Caco-2 (cell line): ENCODE results near the gene TSKS. TPM values are rescaled to one million over a fixed set of nuclear protein-coding genes. Genes with fewer than 3 reads are reported as not detected.
A peak's percentile ranks its signal among the peaks of the same experiment; 100 is the strongest.

Experiments used
- BruUV-seq: library from RNA; stranded (reverse); fragments of 400-500 nt; replicated peaks from 2 replicates; lab custom pipeline; 2021; lab: Mats Ljungman, UMichigan
- CTCF ChIA-PET: fragments of 300-600 bp; sonication (Branson Sonifier 250); formaldehyde crosslinking; loops from one replicate; lab custom pipeline; 2022; ENCODE audit warnings: antibody characterized with exemption; lab: Charles Lee
- POLR2A ChIA-PET: fragments of 300-600 bp; sonication (Branson Sonifier 250); formaldehyde crosslinking; loops from one replicate; lab custom pipeline; 2022; ENCODE audit warnings: antibody characterized with exemption; lab: Charles Lee
- DNase-seq, 2 experiments: peaks; one replicate each; pipeline versions ENCODE4 v3.0.0 to v3.0.0-alpha.2; 2020 to 2022
- H3K27me3 ChIP-seq: replicated peaks from 2 replicates; pipeline ENCODE4 v1.6.0; 2011; ENCODE audit warnings: low read length; ENCODE audit not compliant: control insufficient read depth, insufficient read depth
- H3K36me3 ChIP-seq: 2 replicates; pipeline ENCODE4 v1.5.1; 2011; ENCODE audit warnings: low read length; ENCODE audit not compliant: control insufficient read depth, insufficient read depth
- H3K4me1 ChIP-seq: fragments of 250-450 bp; sonication (Bioruptor Pico); 2 replicates; pipeline ENCODE4 v1.5.1; 2020; ENCODE audit warnings: mild to moderate bottlenecking
- H3K4me3 ChIP-seq: 2 replicates; pipeline ENCODE4 v1.5.1; 2011; ENCODE audit warnings: low read depth, mild to moderate bottlenecking, control low read depth, low read length
- H3K9me3 ChIP-seq: fragments of 250-450 bp; sonication (Bioruptor Pico); 2 replicates; pipeline ENCODE4 v1.5.1; 2020; ENCODE audit warnings: mild to moderate bottlenecking, moderate library complexity
- H3K27ac Mint-ChIP-seq: one replicate; pipeline ENCODE4 v1.8.0; 2022; ENCODE audit warnings: mixed read lengths; ENCODE audit not compliant: unreplicated experiment
- H3K27me3 Mint-ChIP-seq: one replicate; pipeline ENCODE4 v1.8.0; 2022; ENCODE audit warnings: mixed read lengths; ENCODE audit not compliant: insufficient read depth, unreplicated experiment
- H3K36me3 Mint-ChIP-seq: one replicate; pipeline ENCODE4 v1.8.0; 2022; ENCODE audit warnings: mild to moderate bottlenecking, mixed read lengths; ENCODE audit not compliant: insufficient read depth, unreplicated experiment
- H3K4me1 Mint-ChIP-seq: one replicate; pipeline ENCODE4 v1.8.0; 2022; ENCODE audit warnings: low read depth, mixed read lengths; ENCODE audit not compliant: unreplicated experiment
- H3K4me3 Mint-ChIP-seq: one replicate; pipeline ENCODE4 v1.8.0; 2022; ENCODE audit warnings: mild to moderate bottlenecking, moderate library complexity, mixed read lengths; ENCODE audit not compliant: unreplicated experiment
- H3K9me3 Mint-ChIP-seq: one replicate; pipeline ENCODE4 v1.8.0; 2022; ENCODE audit warnings: mixed read lengths; ENCODE audit not compliant: unreplicated experiment
- CTCF ChIP-seq, 2 experiments: fragments of 200-600 bp in 1 of 2; IDR thresholded peaks; 1 replicate in 1 of 2; 2 replicates in 1 of 2; pipeline versions ENCODE4 v1.5.1 to v1.8.0; 2011 to 2022; ENCODE audit warnings: antibody characterized with exemption in 1 of 2, control low read depth in 1 of 2, inconsistent platforms in 1 of 2, low read depth in 1 of 2, low read length in 1 of 2, mild to moderate bottlenecking in 1 of 2, moderate library complexity in 1 of 2; ENCODE audit not compliant: insufficient read depth in 1 of 2, severe bottlenecking in 1 of 2, unreplicated experiment in 1 of 2
- intact Hi-C: fragments of 100-400 bp; cut with micrococcal nuclease; formaldehyde crosslinking; loops from one replicate; pipeline ENCODE4 v1.10.0; 2022; ENCODE audit not compliant: unreplicated experiment
- total RNA-seq: library from RNA; stranded (reverse); gene quantifications from 2 replicates; pipeline ENCODE4 v1.2.3, GENCODE V29; 2022

Gene TSKS
- total RNA-seq, 1 experiment from 2014 or later: not detected

GRCh38 chr19:49781394-49781793 is 18.3 kb upstream of the TSKS start:
- no peak for DNase-seq
- H3K9me3 Mint-ChIP-seq: no peaks in the 10 kb centered on the region
- Histone ChIP-seq H3K4me3 (no peak overlapping the region), H3K9me3 (no peaks in the 10 kb centered on the region), H3K36me3 (peaks cover 2% of the 10 kb centered on the region; the same call in 1 of the 2 replicates), H3K4me1 (peaks cover 10% of the 10 kb centered on the region), H3K27me3 (no peaks in the 10 kb centered on the region)
- BruUV-seq: no TSS peak
- H3K4me3 Mint-ChIP-seq: no peak overlapping the region
- H3K4me1 Mint-ChIP-seq: peaks cover 26% of the 10 kb centered on the region
- ChIA-PET POLR2A (interaction anchor here (0.5 kb wide), 1 partner anchor 15 kb away, joined by 4 read pairs; the partner anchor contains the start of gene AP2A1), CTCF (no interaction called here)
- H3K27ac Mint-ChIP-seq: peak overlapping the region; percentile 43
- no peaks in the 10 kb centered on the region for H3K27me3 Mint-ChIP-seq
- H3K36me3 Mint-ChIP-seq: peaks cover 53% of the 10 kb centered on the region
- TF ChIP-seq CTCF (IDR thresholded peaks at IDR 0.05; ENCODE audit: insufficient read depth in 1 of 2, low read depth in 1 of 2, low read length in 1 of 2, severe bottlenecking in 1 of 2, unreplicated experiment in 1 of 2): no peak
- intact Hi-C loops: no loop called here

GRCh38 chr19:49780861-49781260 is 17.8 kb upstream of the TSKS start:
- no peak for DNase-seq
- Histone ChIP-seq H3K4me1 (peaks cover 4% of the 10 kb centered on the region), H3K9me3 (no peaks in the 10 kb centered on the region), H3K36me3 (peaks cover 2% of the 10 kb centered on the region; the same call in 1 of the 2 replicates), H3K4me3 (no peak overlapping the region), H3K27me3 (no peaks in the 10 kb centered on the region)
- intact Hi-C loops: no loop called here
- BruUV-seq: no TSS peak
- H3K9me3 Mint-ChIP-seq: no peaks in the 10 kb centered on the region
- H3K36me3 Mint-ChIP-seq: peaks cover 53% of the 10 kb centered on the region
- peak overlapping the region; percentile 43 for H3K27ac Mint-ChIP-seq
- no peak overlapping the region for H3K4me3 Mint-ChIP-seq
- POLR2A ChIA-PET: interaction anchor here (0.5 kb wide), 1 partner anchor 14 kb away, joined by 4 read pairs; the partner anchor contains the start of gene AP2A1
- CTCF ChIA-PET: no interaction called here
- TF ChIP-seq CTCF (IDR thresholded peaks at IDR 0.05; ENCODE audit: insufficient read depth in 1 of 2, low read depth in 1 of 2, low read length in 1 of 2, severe bottlenecking in 1 of 2, unreplicated experiment in 1 of 2): no peak
- peaks cover 23% of the 10 kb centered on the region for H3K4me1 Mint-ChIP-seq
- no peaks in the 10 kb centered on the region for H3K27me3 Mint-ChIP-seq

GRCh38 chr19:49779731-49780555 is 16.8 kb upstream of the TSKS start:
- intact Hi-C loops: no loop called here

More at GRCh38 chr19:49779731-49780555, 16.8 kb upstream of the TSKS start:
- no peaks in the 10 kb centered on the region for H3K4me1 ChIP-seq
- TF ChIP-seq CTCF (IDR thresholded peaks at IDR 0.05; ENCODE audit: insufficient read depth in 1 of 2, low read depth in 1 of 2, low read length in 1 of 2, severe bottlenecking in 1 of 2, unreplicated experiment in 1 of 2): no peak
- DNase-seq: no peak
- H3K9me3 ChIP-seq: no peaks in the 10 kb centered on the region
- no TSS peak for BruUV-seq
- Mint-ChIP-seq H3K27ac (peak overlapping the region; percentile 43), H3K36me3 (peaks cover 49% of the 10 kb centered on the region), H3K9me3 (no peaks in the 10 kb centered on the region), H3K27me3 (no peaks in the 10 kb centered on the region), H3K4me3 (no peak overlapping the region), H3K4me1 (peaks cover 16% of the 10 kb centered on the region)
- H3K36me3 ChIP-seq: peaks cover 2% of the 10 kb centered on the region; the same call in 1 of the 2 replicates
- POLR2A ChIA-PET: no interaction called here
- CTCF ChIA-PET: no interaction called here
- H3K27me3 ChIP-seq: no peaks in the 10 kb centered on the region
- no peak overlapping the region for H3K4me3 ChIP-seq
